Hepatocyte (in vitro differentiated cells): Measurements from ENCODE around the gene MCF2L2.

ENCODE experiments used
- EZH2 ChIP-seq: fragments of 200-600 bp; sonication (generic); IDR thresholded peaks from 2 replicates; pipeline ENCODE4 v1.6.1; 2016; ENCODE audit warnings: antibody characterized with exemption, mild to moderate bottlenecking, borderline replicate concordance
- EZH2phosphoT487 ChIP-seq: fragments of 200-600 bp; sonication (generic); IDR thresholded peaks from one replicate; pipeline ENCODE4 v1.6.1; 2018; ENCODE audit warnings: antibody characterized with exemption, mild to moderate bottlenecking, low read depth, moderate library complexity; ENCODE audit not compliant: unreplicated experiment, severe bottlenecking
- TF ChIP-seq, protein P1 (sequence below): fragments of 200-600 bp; sonication (generic); IDR thresholded peaks from 2 replicates; pipeline ENCODE4 v1.5.1; 2016; ENCODE audit warnings: antibody characterized with exemption, mild to moderate bottlenecking; ENCODE audit not compliant: poor library complexity

DNA sequence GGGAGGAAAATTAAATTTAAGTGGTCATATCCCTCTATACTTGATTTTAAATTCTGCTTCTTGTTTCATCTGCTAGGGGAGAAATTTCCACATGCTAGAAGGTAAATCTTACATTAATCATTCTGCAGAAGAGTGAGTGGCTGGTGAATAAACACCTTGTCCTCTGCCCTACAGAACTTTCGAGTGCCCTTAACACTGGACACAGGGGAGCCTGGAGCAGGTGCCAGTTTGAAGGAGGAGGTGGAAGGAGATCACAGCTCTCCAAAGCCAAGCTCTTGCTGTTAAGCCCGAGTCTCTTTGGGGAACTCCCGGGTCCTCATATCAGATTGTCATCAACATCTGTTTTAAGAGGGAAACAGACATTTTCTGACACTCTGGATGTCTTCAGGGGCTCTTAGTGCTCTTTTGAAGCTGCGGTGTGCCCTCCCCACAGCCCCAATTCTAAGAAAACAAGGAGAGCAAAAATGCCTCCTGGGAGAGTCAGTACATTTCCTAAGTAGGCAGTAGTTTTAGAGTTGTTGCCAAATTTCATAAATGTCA is 297.2 kb downstream of the MCF2L2 start:
- TF ChIP-seq, protein P1, sequence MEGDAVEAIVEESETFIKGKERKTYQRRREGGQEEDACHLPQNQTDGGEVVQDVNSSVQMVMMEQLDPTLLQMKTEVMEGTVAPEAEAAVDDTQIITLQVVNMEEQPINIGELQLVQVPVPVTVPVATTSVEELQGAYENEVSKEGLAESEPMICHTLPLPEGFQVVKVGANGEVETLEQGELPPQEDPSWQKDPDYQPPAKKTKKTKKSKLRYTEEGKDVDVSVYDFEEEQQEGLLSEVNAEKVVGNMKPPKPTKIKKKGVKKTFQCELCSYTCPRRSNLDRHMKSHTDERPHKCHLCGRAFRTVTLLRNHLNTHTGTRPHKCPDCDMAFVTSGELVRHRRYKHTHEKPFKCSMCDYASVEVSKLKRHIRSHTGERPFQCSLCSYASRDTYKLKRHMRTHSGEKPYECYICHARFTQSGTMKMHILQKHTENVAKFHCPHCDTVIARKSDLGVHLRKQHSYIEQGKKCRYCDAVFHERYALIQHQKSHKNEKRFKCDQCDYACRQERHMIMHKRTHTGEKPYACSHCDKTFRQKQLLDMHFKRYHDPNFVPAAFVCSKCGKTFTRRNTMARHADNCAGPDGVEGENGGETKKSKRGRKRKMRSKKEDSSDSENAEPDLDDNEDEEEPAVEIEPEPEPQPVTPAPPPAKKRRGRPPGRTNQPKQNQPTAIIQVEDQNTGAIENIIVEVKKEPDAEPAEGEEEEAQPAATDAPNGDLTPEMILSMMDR, result no peak
- no peak for TF ChIP-seq EZH2phosphoT487
- no peak for TF ChIP-seq EZH2
